ENCODE data around the gene BTG2. TPM values are rescaled to one million over a fixed set of nuclear protein-coding genes. Genes with fewer than 3 reads are reported as not detected.
"Not testable (repeated sequence)": the region's sequence is repeated elsewhere in the genome, so short reads cannot be mapped to it uniquely, and the experiment has no call there.

BTG2 gene
- total RNA-seq, result 100 to 1,000 TPM; 132 to 254 TPM

GRCh38 chr1:203304919-203305808, at the start of gene BTG2:
BTG2 (plus strand) TSS chr1:203305519; CDS start chr1:203305607, 88 bp downstream.
- H3K36me3 ChIP-seq, result peaks cover 33% of the 10 kb centered on the region
- no peak for TF ChIP-seq CTCF (IDR thresholded peaks at IDR 0.05)
- DNase-seq (ENCODE audit: low spot score), result peak; percentile 96
- peaks cover 0 to 42% of the 10 kb centered on the region in 2 donors for H3K4me1 ChIP-seq
- no peaks in the 10 kb centered on the region for H3K9me3 ChIP-seq
- peak within 1 kb of the TSS; percentile 100 for H3K27ac ChIP-seq
- peak within 1 kb of the TSS; percentile 95 to 97 for H3K4me3 ChIP-seq
- no peaks in the 10 kb centered on the region for H3K27me3 ChIP-seq

GRCh38 chr1:203256636-203257035, 48.7 kb upstream of the BTG2 start:
- H3K36me3 ChIP-seq; DNase-seq (ENCODE audit: low spot score); H3K27me3 ChIP-seq; H3K4me1 ChIP-seq; H3K27ac ChIP-seq; H3K4me3 ChIP-seq: not testable (repeated sequence)
- H3K9me3 ChIP-seq, result peaks cover 0 to 11% of the 10 kb centered on the region in 2 donors

- H3K4me1 ChIP-seq, result peaks cover 0 to 10% of the 10 kb centered on the region in 2 donors
- H3K36me3 ChIP-seq, result no peaks in the 10 kb centered on the region
- H3K27me3 ChIP-seq, result no peaks in the 10 kb centered on the region
- DNase-seq (ENCODE audit: low spot score), result no peak
- no peaks in the 10 kb centered on the region for H3K9me3 ChIP-seq
- no peak overlapping the region for H3K27ac ChIP-seq
- no peak for TF ChIP-seq CTCF (IDR thresholded peaks at IDR 0.05)
- H3K4me3 ChIP-seq, result no peak overlapping the region
Observed at GRCh38 chr1:203263496-203263895, 41.8 kb upstream of the BTG2 start.

- H3K27ac ChIP-seq, result no peak overlapping the region
Observed at GRCh38 chr1:203264052-203264501, 41.2 kb upstream of the BTG2 start.

GRCh38 chr1:203265541-203265940, 39.8 kb upstream of the BTG2 start:
- Histone ChIP-seq H3K27ac (no peak overlapping the region), H3K4me3 (no peak overlapping the region), H3K9me3 (no peaks in the 10 kb centered on the region), H3K27me3 (no peaks in the 10 kb centered on the region), H3K36me3 (no peaks in the 10 kb centered on the region), H3K4me1 (peaks cover 0 to 15% of the 10 kb centered on the region in 2 donors)
- no peak for DNase-seq (ENCODE audit: low spot score)
- TF ChIP-seq CTCF (IDR thresholded peaks at IDR 0.05), result no peak

More at GRCh38 chr1:203264052-203264501, 41.2 kb upstream of the BTG2 start:
- no peak for DNase-seq (ENCODE audit: low spot score)
- no peak for TF ChIP-seq CTCF (IDR thresholded peaks at IDR 0.05)
- peaks cover 0 to 15% of the 10 kb centered on the region in 2 donors for H3K4me1 ChIP-seq
- H3K4me3 ChIP-seq, result no peak overlapping the region
- no peaks in the 10 kb centered on the region for H3K27me3 ChIP-seq
- no peaks in the 10 kb centered on the region for H3K36me3 ChIP-seq
- no peaks in the 10 kb centered on the region for H3K9me3 ChIP-seq

- not testable (repeated sequence) for H3K27me3 ChIP-seq; H3K9me3 ChIP-seq; H3K27ac ChIP-seq; H3K4me3 ChIP-seq; H3K36me3 ChIP-seq; DNase-seq (ENCODE audit: low spot score)
- peaks cover 0 to 15% of the 10 kb centered on the region in 2 donors for H3K4me1 ChIP-seq
Observed at GRCh38 chr1:203266140-203266539, 39.2 kb upstream of the BTG2 start.
